T-helper 1 cell (primary cell): Measurements from ENCODE around the gene ZNF747.
"Not testable (repeated sequence)": the region's sequence is repeated elsewhere in the genome, so short reads cannot be mapped to it uniquely, and the experiment has no call there.

Source experiments
- DNase-seq, 5 donors: peaks; one replicate each; pipeline ENCODE4 v3.0.0-alpha.2; 2012 to 2020

The ZNF747 gene

DNA sequence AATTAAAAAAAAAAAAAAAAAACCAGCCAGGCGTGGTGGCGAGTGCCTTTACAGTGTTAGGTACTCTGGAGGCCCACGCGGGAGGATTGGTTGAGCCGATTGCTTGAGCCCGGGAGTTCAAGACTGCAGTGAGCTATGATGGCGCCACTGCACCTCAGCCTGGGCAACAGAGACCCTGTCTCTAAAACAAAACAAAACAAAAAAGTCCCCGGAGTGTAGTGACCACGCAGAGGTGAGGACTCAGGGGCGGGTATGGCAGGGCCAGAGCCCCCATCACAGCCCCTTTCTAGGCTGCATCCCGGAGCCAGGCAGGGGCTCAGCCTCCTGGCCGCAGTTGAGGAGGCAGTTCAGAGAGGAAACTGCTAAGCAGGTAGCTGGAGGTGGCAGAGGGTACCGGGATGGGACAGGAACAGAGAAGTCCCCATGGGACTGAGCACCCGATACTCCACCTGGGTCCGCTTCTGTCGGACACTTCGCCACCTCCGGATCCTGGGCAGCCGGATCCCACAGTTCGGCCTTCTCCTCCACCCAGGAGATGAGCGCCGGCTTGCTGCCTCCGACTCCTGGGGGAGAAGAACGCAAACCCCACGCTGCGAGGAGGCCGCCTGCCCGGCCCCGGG lies 800 bp downstream of the ZNF747 start:
- DNase-seq: no peak

DNA sequence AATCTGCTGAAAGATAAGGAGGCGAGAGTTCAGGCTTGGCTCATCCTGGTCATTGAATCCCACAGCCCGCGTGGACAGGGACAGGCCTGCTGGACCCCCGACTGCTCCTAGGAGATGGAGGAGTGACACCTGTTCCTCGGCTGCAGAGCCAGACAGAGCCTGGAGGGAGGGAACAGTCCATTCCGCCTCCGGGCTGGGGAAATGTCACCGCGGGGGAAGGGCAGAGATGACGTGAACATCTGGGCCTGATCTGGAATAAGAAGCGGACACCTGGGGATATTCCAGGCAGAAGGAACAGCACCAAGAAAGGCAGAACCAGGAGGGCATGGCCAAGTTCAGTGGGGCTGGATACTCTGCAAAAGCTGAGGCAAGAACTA lies 1.5 kb downstream of the ZNF747 start:
- DNase-seq: no peak

DNA sequence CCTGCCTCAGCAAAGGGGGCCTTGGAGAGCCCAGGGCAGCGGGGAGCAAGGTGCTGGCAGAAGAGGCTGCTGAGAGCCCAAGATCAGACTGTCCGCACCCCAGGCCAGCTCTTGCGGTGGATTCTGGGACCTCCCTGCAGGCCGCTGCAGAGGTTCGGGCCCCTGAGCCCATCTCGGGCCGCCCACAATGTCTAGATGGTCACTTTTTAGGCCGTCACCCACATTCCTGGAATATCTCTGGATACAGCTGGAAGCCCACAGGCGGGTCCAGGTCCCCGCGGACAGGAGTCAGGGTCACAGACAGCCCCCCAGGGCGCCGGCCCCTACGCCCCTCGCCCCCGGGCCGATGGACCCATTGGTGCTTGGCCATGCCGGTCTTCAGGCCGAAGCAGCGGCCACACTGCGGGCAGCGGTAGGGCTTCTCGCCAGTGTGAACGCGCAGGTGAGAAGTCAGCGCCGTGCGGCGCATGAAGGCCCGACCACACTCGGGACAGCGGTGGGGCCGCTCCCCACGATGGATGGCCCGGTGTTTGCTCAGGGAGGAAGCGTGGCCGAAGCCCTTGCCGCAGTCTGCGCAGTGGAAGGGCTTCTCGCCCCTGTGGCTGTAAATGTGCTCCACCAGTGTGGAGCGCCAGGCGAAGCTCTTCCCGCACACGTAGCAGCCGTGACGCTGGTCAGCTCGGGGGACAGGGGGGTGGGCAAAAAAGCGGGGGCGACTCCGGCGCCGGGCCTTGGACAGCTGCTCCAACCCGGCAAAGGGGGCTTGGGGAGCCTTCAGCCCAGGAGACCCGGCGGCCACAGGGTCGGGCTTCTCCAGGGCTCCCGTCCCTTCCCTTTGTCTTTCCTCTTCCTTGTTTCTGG lies 2.1 kb downstream of the ZNF747 start:
- no peak for DNase-seq

DNA sequence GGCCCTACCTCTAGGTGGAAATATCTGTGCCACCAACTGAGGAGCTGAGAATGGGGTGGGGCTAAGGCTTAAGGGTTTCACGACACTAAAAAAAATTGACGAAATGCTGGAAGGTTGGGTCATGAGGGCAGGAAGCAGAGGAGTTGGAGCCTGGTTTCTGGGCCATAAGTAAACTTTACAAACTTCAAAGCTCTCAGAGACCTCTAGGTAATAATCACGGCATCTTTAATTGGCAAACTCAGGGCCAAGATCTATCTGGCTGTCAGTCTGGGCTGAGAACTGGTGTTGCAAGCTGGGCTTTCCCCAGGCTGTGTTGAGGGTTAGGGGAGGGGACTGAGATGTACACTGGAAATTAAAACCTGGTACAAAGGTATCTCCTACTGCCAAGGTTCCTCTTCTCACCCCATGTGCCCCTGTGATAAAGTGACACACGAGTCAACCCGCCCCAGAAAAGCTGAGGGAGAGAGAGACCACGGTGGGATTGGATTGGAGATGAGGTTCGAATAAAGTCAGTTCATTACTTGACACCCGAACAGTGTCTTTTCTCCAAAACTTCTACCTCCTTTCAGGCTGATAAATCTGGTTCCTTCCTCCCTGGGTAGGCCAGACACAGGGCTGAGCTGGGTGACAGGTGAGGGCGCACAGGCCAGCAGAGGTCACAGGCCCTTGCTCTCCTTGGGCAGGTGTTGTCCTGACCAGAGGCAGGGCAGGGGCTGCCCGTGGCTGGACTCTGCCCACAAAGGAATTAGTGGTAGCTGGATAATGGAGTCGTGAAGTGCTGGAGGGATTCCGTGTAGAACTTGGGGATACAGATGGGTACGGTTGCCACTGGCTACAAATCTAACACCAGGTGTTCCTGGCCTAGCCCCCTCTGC lies 4.3 kb downstream of the ZNF747 start:
- DNase-seq: no peak

GRCh38 chr16:30528799-30529457 lies 5.7 kb downstream of the ZNF747 start:
- DNase-seq: no peak

GRCh38 chr16:30527635-30528178 lies 7.0 kb downstream of the ZNF747 start:
- no peak for DNase-seq

- DNase-seq: peak; percentile 80 to 97 (median 82)
Measured at GRCh38 chr16:30526823-30527634, 7.6 kb downstream of the ZNF747 start.

DNA sequence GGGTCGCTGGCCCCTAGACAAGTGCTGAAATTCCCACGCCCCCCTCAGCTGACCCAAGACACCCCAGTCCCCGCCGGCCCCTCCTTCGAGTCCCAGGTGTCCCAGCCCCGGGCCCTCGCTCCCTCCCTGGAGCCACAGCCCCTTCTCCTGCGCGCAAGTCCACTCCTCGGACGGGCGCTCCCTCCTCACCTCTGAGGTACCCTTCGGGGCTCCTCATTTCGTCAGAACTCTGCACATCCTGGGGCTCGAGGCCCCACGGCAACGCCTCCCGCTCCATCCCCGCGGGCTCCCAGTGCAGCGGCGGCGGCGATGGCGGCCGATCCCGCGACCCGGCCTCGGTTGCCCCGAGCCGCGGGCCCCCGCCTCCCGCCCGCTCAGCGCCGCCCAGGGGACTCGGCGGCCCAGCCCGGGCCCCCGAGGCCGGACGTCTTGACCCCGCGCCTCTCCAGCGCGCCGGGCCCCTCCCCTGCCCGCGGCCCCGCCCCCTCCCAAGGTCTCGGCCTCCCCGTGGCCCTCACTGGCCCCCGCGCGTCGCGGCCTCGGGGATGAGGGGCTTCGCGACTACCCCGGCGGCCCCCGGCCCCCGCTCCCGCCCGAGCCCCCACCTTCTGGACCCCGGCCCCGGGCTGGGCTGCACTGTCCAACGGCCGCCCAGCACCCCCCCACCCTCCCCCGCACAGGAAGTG lies 8.4 kb downstream of the ZNF747 start, which contains the start of gene ZNF768:
Gene ZNF768, minus strand, starts transcription at position 430 of the 686 bp plus-strand sequence. Its CDS starts 153 bp downstream, at position 277.
- peak in 2 of 5 donors; percentile 22 to 43 for DNase-seq

GRCh38 chr16:30525844-30526136 lies 8.9 kb downstream of the ZNF747 start:
- no peak for DNase-seq

DNA sequence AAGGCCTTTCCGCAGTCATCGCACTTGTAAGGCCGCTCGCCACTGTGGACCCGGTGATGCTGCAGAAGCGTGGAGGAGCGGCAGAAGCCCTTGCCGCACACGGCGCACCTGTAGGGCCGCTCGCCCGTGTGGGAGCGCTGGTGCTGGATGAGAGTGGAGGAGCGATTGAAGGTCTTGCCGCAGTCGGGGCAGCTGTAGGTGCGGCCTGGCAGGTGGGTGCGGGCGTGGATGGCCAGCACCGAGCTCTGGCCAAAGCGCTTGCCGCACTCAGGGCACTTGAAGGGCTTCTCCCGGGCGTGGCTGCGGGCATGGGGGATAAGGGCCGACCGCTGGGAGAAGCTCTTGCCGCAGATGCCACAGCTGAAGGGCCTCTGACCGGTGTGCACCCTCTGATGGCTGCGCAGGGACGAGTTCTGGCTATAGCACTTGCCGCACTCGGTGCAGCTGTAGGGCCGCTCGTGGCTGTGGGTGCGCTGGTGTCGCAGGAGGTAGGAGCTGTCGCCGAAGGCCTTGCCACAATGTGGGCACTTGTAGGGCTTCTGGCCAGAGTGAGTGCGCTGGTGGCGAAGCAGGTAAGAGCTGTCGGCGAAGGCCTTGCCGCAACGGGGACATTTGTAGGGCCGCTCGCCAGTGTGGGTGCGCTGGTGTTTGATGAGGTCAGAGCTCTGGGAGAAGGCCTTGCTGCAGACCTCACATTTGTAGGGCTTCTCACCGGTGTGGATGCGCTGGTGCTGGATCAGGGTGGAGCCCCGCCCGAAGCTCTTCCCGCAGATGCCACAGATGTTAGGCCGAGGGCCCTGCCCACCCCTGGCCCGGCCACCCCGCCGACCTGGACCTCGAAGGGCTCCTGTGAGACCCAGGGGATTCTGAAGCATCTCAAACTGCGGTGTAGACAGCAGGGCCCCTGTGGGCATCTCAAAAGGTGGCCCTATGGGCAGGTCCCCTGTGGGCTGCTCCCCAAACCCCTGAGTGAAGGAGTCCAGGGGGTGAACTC lies 9.8 kb downstream of the ZNF747 start:
- DNase-seq: no peak

GRCh38 chr16:30523768-30524574 lies 10.7 kb downstream of the ZNF747 start:
- no peak for DNase-seq

DNA sequence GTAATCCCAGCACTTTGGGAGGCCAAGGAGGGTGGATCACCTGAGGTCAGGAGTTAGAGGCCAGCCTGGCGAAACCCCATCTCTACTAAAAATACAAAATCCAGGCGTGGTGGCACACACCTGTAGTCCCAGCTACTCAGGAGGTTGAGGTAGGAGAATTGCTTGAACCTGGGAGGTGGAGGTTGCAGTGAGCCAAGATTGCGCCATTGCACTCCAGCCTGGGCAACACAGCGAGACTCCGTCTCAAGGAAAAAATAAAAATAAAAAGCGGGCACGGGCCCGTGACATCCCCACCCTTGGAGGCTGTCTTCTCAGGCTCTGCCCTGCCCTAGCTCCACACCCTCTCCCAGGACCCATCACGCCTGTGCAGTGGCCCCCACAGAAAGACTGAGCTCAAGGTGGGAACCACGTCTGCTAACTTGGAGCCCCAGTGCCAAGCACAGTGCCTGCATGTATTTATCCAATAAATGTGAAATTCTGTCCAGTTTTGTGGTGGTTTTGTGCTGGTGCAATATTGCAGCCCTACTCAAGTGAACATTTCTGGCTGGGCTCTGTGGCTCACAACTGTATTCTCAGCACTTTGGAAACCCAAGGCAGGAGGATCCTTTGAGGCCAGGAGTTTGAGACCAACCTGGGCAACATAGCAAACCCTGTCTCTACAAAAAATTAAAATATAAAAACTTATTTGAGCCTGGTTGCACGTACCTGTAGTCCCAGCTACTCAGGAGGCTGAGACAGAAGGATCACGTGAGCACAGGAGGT lies 11.8 kb downstream of the ZNF747 start:
- DNase-seq: not testable (repeated sequence)

- DNase-seq: no peak
Measured at GRCh38 chr16:30521873-30522641, 12.6 kb downstream of the ZNF747 start.

DNA sequence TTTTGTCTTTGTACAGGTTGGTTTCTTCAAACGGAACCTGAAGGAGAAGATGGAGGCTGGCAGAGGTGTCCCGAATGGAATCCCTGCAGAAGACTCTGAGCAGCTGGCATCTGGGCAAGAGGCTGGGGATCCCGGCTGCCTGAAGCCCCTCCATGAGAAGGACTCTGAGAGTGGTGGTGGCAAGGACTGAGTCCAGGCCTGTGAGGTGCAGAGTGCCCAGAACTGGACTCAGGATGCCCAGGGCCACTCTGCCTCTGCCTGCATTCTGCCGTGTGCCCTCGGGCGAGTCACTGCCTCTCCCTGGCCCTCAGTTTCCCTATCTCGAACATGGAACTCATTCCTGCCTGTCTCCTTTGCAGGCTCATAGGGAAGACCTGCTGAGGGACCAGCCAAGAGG lies 13.2 kb downstream of the ZNF747 start:
- no peak for DNase-seq

GRCh38 chr16:30519120-30520049 lies 15.3 kb downstream of the ZNF747 start:
- DNase-seq: no peak

DNA sequence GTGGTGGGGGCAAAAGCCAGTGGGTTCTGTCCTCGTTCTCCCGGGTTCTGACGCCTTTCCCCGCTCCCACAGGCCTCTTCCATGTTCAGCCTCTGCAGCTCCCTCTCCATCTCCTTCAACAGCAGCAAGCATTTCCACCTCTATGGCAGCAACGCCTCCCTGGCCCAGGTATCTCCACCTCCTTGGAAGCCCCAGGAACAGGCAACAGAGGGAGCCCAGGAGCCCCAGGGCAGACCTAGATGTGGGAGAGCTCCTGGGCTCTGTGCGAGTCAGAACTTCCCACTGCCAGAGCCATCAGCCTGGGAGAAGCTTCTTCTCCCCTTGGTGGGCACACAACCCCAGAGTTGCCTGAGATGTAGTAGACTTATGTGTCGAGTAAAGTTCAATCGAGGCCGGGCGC lies 16.1 kb downstream of the ZNF747 start:
- no peak for DNase-seq
